Common myeloid progenitor, CD34-positive (primary cell): ENCODE measurements around the gene PLEKHO2.

ENCODE experiments used
- CTCF ChIA-PET: fragments of 350-600 bp; sonication (Branson Sonifier 250); formaldehyde crosslinking; loops from one replicate; lab custom pipeline; 2021; ENCODE audit warnings: antibody characterized with exemption; lab: Charles Lee
- POLR2A ChIA-PET: fragments of 350-600 bp; sonication (Branson Sonifier 250); formaldehyde crosslinking; loops from one replicate; lab custom pipeline; 2021; ENCODE audit warnings: antibody characterized with exemption; lab: Charles Lee
- DNase-seq, 3 donors: peaks; one replicate each; pipeline versions ENCODE4 v3.0.0 to v3.0.0-alpha.2; 2013
- H3K27ac ChIP-seq, 2 experiments: 1 replicate in 1 of 2; 2 replicates in 1 of 2; pipeline ENCODE4 v1.7.0; 2013; ENCODE audit warnings: inconsistent platforms in 2 of 2, low read length in 2 of 2, mild to moderate bottlenecking in 2 of 2, low read depth in 1 of 2, moderate library complexity in 1 of 2; ENCODE audit not compliant: severe bottlenecking in 2 of 2, insufficient read depth in 1 of 2, poor library complexity in 1 of 2
- H3K27me3 ChIP-seq, 5 experiments: replicated peaks in 2 of 5; 1 replicate in 3 of 5; 2 replicates in 2 of 5; pipeline versions ENCODE4 v1.6.1 to v1.7.0; 2013; ENCODE audit warnings: low read length in 4 of 5, mild to moderate bottlenecking in 2 of 5, moderate library complexity in 2 of 5, inconsistent platforms in 1 of 5; ENCODE audit not compliant: insufficient read depth in 5 of 5, control insufficient read depth in 4 of 5
- H3K36me3 ChIP-seq, 4 experiments: 1 replicate in 2 of 4; 2 replicates in 2 of 4; pipeline versions ENCODE4 v1.6.1 to v1.7.0; 2013; ENCODE audit warnings: low read length in 3 of 4, control low read depth in 1 of 4, mild to moderate bottlenecking in 1 of 4; ENCODE audit not compliant: control insufficient read depth in 4 of 4, insufficient read depth in 4 of 4
- H3K4me1 ChIP-seq, 4 experiments: 1 replicate in 3 of 4; 2 replicates in 1 of 4; pipeline versions ENCODE4 v1.6.1 to v1.7.1; 2013; ENCODE audit warnings: low read length in 3 of 4, mild to moderate bottlenecking in 3 of 4, control low read depth in 1 of 4, inconsistent platforms in 1 of 4, moderate library complexity in 1 of 4; ENCODE audit not compliant: control insufficient read depth in 4 of 4, insufficient read depth in 4 of 4; ENCODE audit errors: control extremely low read depth in 1 of 4
- H3K4me3 ChIP-seq, 7 experiments: 1 replicate in 4 of 7; 2 replicates in 3 of 7; pipeline versions ENCODE4 v1.5.1 to v1.7.0; 2013; ENCODE audit warnings: mild to moderate bottlenecking in 7 of 7, low read length in 6 of 7, moderate library complexity in 6 of 7, inconsistent platforms in 2 of 7, low read depth in 2 of 7, control low read depth in 1 of 7; ENCODE audit not compliant: insufficient read depth in 4 of 7, control insufficient read depth in 1 of 7; ENCODE audit errors: extremely low read depth in 1 of 7
- H3K9me3 ChIP-seq, 5 experiments: 1 replicate in 4 of 5; 2 replicates in 1 of 5; pipeline versions ENCODE4 v1.6.1 to v1.7.1; 2013; ENCODE audit warnings: low read length in 4 of 5, mild to moderate bottlenecking in 2 of 5, inconsistent platforms in 1 of 5, low read depth in 1 of 5, moderate library complexity in 1 of 5; ENCODE audit not compliant: control insufficient read depth in 4 of 5, insufficient read depth in 2 of 5; ENCODE audit errors: control extremely low read depth in 1 of 5
- WGBS: methylation state at CpG from one replicate; pipeline ENCODE4 v1.1.5; 2013; ENCODE audit not compliant: insufficient coverage; 5-methylcytosine and 5-hydroxymethylcytosine counted together

PLEKHO2 gene

GRCh38 chr15:64912379-64913325 lies 70.9 kb downstream of the PLEKHO2 start:
- CTCF ChIA-PET = interaction anchor here (0.6 to 1.4 kb wide), 3 partner anchors 72 to 248 kb away, joined by 3 to 4 read pairs (median 3); no protein-coding TSS in a partner anchor
- H3K27me3 ChIP-seq = peaks cover 0 to 11% (median 4%) of the 10 kb centered on the region in 5 experiments
- POLR2A ChIA-PET = no interaction called here
- no peaks in the 10 kb centered on the region for H3K9me3 ChIP-seq
- peak overlapping the region in 2 of 7 experiments; percentile 74 for H3K4me3 ChIP-seq
- H3K36me3 ChIP-seq = no peaks in the 10 kb centered on the region
- H3K27ac ChIP-seq = no peak overlapping the region
- DNase-seq = no peak
- peaks cover 0 to 37% (median 24%) of the 10 kb centered on the region in 4 experiments for H3K4me1 ChIP-seq
- over 99% methylated on average over 13 of the region's 15 CpGs for WGBS

- Histone ChIP-seq H3K36me3 (no peaks in the 10 kb centered on the region), H3K9me3 (no peaks in the 10 kb centered on the region), H3K4me3 (no peak overlapping the region), H3K4me1 (peaks cover 0 to 37% (median 24%) of the 10 kb centered on the region in 4 experiments), H3K27ac (no peak overlapping the region), H3K27me3 (peaks cover 0 to 9% (median 4%) of the 10 kb centered on the region in 5 experiments)
- no peak for DNase-seq
- CTCF ChIA-PET = interaction anchor here (1.0 to 2.4 kb wide), 2 partner anchors 9 to 80 kb away, joined by 4 to 10 read pairs; no protein-coding TSS in a partner anchor
- POLR2A ChIA-PET = no interaction called here
- 44% methylated on average over 9 of the region's 13 CpGs for WGBS
These were observed 74.0 kb downstream of the PLEKHO2 start for GRCh38 chr15:64915518-64916227.

- ChIA-PET CTCF (interaction anchor here (2.4 kb wide), 1 partner anchor 10 kb away, joined by 10 read pairs; no protein-coding TSS in a partner anchor), POLR2A (interaction anchor here (0.6 kb wide), 1 partner anchor 18 kb away, joined by 3 read pairs; no protein-coding TSS in a partner anchor)
- peaks cover 0 to 33% (median 21%) of the 10 kb centered on the region in 4 experiments for H3K4me1 ChIP-seq
These were observed 74.7 kb downstream of the PLEKHO2 start for GRCh38 chr15:64916365-64916764.

GRCh38 chr15:64917211-64917610 lies 75.5 kb downstream of the PLEKHO2 start:
- ChIA-PET POLR2A (no interaction called here), CTCF (interaction anchor here (2.4 kb wide), 1 partner anchor 11 kb away, joined by 10 read pairs; no protein-coding TSS in a partner anchor)
- WGBS = 94% methylated on average over 8 of the region's 9 CpGs
- Histone ChIP-seq H3K9me3 (no peaks in the 10 kb centered on the region), H3K27me3 (peaks cover 0 to 3% (median 0%) of the 10 kb centered on the region in 5 experiments), H3K27ac (no peak overlapping the region), H3K4me1 (peaks cover 0 to 25% (median 14%) of the 10 kb centered on the region in 4 experiments), H3K4me3 (no peak overlapping the region), H3K36me3 (no peaks in the 10 kb centered on the region)
- no peak for DNase-seq

More at GRCh38 chr15:64916365-64916764, 74.7 kb downstream of the PLEKHO2 start:
- Histone ChIP-seq H3K27me3 (peaks cover 0 to 7% (median 0%) of the 10 kb centered on the region in 5 experiments), H3K4me3 (no peak overlapping the region), H3K27ac (no peak overlapping the region), H3K9me3 (no peaks in the 10 kb centered on the region), H3K36me3 (no peaks in the 10 kb centered on the region)
- 100% methylated on average over 2 of the region's 2 CpGs for WGBS
- DNase-seq = peak in 1 of 3 donors; percentile 30
